Measurements from ENCODE around the gene TMIE.
"Not testable (repeated sequence)": the region's sequence is repeated elsewhere in the genome, so short reads cannot be mapped to it uniquely, and the experiment has no call there.

Gene TMIE

GRCh38 chr3:46729038-46729437 is 27.8 kb downstream of the TMIE start:
- DNase-seq: no peak

DNA sequence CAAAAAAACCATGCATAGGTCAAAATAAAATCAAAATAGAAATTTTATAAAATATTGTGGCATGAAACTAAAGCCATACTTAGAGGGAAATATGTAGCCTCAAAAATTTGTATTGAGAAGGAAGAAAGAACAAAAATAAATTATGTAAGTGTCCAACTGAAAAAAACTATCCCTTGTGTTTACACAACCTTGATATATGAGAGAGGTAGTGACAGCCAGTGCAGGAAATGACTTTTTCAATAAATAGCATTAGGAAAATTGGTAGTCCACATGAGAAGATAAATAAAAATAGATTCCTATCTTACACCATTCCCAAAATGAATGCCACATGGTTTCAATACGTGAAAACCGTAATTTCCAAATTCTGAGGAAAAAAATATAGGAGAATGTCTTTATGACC is 29.6 kb downstream of the TMIE start:
- DNase-seq: no peak

DNA sequence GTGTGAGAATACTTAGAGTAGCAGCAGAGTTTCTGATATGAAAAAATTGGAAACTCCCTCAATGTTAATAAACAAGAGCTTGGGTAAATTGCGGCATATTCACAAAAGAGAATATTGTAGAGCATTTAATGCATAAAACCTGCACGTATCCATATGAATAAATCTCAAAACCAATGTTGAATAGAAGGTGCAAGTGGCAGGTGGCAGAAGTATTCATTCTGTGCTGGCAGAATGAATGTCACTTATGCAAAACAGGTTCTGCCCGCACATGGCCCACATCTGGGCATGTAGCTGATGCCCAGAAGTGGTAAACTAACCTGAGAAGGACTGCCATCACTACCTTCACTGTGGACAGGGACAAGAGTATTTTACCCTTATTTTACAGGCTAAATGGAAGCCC is 30.6 kb downstream of the TMIE start:
- peak; percentile 26 for DNase-seq

GRCh38 chr3:46733026-46733800 is 32.0 kb downstream of the TMIE start:
- DNase-seq: no peak

DNA sequence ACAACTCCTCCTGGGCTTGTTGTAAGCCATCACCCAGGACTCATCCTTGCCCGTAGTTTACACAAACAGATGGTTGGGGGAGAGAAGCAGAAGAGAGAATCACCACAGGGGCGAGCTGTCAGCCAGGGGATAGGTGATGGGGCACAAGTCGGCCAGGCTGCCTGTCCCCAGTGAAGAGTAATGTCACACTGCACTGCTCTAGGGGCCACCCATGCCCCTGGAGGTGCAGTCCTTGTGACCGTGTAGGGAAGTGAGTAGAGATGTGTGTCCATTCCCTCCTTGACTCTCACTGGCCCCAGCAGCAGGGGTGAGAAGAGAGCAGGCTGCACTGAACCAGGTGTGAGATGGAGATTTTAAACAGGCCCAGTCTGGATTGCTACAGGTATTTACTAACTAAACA is 33.6 kb downstream of the TMIE start:
- DNase-seq: no peak

DNA sequence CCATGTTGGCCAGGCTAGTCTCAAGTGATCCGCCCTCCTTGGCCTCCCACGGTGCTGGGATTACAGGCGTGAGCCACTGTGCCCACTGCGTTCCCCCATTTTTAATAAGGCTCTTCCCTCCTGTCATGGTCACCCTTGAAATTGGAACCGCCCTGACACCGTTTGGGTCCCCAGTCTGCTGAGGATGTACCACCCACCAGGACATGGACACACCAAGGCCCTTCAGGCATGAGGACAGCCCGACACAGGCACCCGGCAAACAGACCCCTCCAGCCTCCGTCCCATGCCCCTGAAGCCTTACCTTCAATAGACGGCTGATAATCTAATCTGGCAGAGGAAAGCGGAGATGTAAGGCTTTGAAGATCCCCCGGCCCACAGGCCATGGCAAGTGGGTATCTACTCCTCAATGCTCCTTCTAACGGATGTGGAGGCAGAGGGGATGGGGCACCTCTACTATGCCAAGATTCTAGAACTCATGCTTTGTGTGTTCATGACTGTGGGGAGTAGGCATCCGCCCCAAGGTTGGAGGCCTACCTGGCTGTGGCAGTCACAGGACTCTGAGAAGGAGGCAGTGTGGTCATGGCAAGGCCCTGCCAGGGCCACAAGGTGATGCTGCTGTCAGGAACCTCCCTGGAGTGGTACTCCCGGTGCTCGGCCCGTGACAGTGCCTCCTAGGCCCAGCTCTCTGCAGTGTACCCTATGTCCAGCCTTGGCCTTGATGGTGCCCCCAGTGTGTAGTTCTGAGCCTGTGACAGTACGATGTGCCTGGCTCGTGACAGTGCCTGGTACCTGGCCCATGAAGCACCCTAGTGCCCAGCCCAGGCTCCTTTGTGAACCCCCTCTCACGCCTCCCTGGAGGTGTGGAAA is 35.0 kb downstream of the TMIE start:
- no peak for DNase-seq

DNA sequence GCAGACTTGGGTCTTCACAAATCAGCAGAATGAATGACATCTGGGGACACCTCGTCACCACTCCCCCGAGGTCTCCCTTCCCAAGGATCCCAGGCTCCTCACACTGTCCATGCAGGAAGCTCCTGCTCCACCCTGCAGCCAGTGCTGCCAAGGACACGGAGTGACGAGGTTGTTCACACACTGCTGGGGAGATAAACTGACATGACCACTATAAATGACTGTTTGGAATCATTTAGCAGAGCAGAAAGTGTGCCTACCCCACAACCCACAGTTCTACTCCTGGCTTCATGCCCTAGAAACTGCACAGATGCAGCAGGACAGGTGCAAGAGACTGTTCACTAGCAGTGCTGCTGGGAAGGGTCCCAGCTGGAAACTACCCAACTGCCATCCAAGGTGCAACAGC is 36.1 kb downstream of the TMIE start:
- DNase-seq: no peak

- not testable (repeated sequence) for DNase-seq
Observed at GRCh38 chr3:46739565-46739964, 38.4 kb downstream of the TMIE start.

DNA sequence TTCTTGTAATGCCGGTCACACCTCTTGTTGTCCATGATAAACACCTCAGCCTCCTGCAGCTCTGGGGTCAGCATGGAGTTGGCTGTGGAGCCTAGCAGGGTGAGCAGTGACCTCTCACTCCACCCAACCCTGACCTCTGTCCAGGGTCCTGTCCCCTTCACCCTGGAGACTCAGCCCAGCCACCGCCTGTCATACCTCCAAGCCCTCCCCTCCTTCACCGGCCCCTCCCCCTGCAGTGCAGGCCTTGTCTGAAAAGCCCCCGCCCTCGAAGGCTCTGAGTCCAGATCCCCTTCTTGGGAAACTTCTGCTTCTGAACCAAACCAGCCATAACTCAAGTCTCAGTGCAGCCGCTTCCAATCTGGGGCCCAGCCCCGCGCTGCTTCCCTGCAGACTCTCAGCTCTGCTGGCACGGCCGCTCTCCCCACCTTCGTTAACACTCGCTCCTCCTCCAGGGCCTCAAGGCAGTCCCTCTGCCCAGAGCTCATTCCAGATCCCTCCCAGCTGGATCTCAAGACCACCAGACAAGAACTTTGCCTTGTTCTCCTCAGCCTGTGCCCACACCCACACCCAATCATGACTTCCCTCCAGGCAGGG is 41.9 kb downstream of the TMIE start:
- no peak for DNase-seq

GRCh38 chr3:46746711-46747110 is 45.5 kb downstream of the TMIE start:
- DNase-seq: no peak

DNA sequence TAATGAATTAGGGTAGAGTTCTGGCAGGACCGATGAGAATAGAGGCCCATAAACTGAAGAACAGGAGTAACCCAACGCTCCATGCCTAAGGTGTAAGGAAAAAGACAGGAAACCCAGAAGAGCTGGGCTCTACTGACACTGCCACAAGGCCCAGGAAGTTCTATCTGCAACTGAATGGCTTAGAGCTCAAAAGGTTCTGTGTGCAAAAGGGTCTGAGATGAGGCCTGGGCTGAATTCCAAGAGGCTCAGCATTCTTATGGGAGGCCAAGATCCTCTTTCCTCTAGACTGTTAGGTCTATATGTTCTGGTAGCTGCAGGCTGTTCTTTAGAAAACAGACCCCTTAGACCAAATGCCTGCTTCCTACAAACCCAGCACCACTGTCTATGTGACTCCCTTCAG is 47.0 kb downstream of the TMIE start:
- no peak for DNase-seq

- DNase-seq: no peak
Observed at GRCh38 chr3:46749129-46749528, 47.9 kb downstream of the TMIE start.

DNA sequence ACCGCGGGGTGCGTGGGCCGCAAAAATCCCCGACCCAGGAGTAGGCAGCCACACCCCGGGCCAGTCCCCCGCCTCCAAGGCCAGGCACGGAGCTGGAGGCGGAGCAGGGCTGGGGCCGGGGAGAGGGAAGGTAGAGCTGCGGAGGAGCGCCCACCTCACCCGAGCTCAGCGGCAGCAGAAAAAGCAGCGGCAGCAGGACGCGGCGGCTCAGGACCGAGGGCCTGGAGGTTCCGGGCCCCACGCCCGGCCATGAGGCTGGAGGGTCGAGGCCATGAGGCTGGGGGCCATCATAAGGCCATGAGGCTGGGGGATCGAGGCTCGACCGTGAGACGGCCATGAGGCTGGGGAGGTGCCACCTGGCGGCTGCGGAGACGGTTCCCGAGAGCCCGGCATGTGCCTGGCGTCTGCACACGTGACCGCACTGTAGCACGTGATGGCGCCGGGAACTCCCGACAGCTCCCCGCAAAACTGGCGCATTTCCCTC is 49.4 kb downstream of the TMIE start:
- no peak for DNase-seq

DNA sequence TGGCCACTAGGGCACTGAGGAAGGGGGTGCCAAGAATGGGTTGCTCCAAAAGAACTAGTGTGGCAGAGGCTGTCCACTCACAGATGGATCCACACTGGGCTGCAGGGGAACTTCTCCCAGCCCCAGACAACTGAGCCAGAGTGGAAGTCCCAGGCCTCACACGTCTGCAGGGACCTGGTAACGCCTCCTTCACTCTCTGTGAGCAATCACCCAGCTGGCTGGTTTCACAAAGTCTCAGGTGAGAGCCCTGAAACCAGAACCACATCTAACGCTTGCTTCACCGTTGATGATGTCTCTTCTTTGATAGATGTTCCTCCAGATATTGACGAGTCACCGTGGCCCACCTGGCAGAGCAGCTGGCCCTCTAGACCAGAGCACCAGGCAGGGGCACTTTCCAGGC is 51.9 kb downstream of the TMIE start:
- not testable (repeated sequence) for DNase-seq

DNA sequence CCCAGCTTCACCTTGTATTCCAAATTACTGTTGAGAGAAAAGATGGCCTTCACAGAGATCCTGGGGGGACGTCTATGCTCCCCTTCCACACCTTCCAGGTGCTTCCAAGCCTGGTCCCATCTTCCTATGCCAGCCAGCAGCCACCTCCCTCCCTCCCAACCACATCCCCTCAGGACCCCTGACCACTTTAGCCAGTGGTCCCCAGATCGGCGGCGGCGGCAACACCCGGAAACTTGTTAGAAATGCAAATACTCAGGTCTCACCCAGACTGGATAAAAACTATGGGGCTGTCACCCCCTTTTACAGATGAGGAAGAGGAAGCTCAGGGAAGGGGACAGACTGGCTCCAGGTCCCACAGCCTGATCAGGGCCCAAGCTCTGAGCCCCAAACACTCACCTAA is 54.5 kb downstream of the TMIE start:
- no peak for DNase-seq

GRCh38 chr3:46756642-46757041 is 55.5 kb downstream of the TMIE start:
- DNase-seq: no peak

DNA sequence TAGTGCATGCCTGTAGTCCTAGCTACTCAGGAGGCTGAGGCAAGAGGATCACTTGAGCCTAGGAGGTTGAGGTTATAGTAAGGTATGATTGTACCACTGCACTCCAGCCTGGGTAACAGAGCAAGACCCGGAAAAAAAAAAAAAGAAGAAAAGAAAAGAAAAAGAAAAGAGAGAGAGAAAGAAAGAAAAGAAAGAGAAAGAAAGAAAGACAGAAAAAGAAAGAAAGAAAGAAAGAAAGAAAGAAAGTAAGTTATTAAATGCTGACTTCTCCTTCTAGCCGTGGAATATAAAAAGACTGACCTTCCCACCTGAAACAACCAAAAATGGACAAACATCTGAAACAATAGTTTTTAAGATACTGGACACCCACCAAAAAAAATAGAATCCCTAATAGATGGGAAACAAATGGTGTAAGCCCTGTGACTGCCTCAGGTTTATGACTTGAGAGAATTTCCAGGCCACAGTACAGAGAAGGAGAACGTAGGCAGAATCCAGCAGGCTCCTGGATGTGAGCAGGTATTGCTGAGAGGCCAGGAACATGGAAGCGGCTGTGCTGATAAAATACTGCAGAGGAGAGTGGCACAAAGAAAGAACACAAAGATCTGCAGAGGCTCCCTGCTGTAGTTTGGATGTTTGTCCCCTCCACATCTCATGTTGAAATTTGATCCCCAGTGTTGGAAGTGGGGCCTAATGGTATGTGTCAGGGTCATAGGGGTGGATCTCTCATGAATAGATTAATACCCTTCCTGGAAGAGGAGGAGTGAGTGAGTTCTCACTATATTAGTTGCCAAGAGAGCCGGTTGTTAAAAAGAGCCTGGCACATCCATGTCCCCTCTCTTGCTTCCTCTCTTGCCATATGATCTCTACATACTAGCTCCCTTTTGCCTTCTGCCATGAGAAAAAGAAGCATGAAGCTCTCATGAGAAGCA is 58.3 kb downstream of the TMIE start:
- DNase-seq: no peak
